ENCODE data around the gene SEC14L3. TPM values are rescaled to one million over a fixed set of nuclear protein-coding genes. Genes with fewer than 3 reads are reported as not detected.

SEC14L3 gene
- total RNA-seq, 1 donor from 2014 or later = not detected

GRCh38 chr22:30424534-30425326 lies 47.1 kb downstream of the SEC14L3 start:
- TF ChIP-seq, protein P1, sequence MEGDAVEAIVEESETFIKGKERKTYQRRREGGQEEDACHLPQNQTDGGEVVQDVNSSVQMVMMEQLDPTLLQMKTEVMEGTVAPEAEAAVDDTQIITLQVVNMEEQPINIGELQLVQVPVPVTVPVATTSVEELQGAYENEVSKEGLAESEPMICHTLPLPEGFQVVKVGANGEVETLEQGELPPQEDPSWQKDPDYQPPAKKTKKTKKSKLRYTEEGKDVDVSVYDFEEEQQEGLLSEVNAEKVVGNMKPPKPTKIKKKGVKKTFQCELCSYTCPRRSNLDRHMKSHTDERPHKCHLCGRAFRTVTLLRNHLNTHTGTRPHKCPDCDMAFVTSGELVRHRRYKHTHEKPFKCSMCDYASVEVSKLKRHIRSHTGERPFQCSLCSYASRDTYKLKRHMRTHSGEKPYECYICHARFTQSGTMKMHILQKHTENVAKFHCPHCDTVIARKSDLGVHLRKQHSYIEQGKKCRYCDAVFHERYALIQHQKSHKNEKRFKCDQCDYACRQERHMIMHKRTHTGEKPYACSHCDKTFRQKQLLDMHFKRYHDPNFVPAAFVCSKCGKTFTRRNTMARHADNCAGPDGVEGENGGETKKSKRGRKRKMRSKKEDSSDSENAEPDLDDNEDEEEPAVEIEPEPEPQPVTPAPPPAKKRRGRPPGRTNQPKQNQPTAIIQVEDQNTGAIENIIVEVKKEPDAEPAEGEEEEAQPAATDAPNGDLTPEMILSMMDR (conservative IDR thresholded peaks at IDR 0.05; ENCODE audit: low read depth, low read length) = peak; percentile 19
- H3K4me3 ChIP-seq (ENCODE audit: low read depth, low read length) = peak overlapping the region; percentile 68
- DNase-seq (ENCODE audit: low read depth) = no peak

DNA sequence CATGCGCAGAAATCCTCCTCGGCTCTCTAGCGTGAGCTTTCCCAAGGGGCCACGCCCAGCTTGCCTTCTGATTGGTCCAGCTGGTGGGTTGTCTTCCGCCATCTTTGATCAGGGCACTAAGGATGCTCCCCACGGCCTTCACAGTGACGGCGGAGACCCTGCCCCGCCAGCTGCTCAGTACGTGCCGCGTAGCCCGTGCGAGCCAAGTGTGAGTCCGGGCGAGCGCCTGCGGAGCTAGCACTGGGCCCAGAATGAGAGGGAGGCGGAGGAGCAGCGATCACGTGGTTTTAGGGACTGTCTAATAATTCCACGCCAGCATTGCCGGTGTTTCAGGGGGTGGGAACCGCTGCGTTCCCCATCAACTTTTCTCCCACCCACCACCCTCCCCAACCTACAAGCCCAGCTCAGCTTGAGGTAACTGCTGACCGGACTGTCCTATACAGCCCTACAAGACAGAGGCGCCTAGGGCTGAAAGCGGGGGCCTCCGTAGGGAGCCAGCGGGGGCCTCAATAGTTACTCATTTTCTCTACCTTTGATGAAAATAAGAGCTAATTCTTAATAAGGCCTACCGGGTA lies 47.8 kb downstream of the SEC14L3 start:
- DNase-seq (ENCODE audit: low read depth) = peak; percentile 93
- peak overlapping the region; percentile 68 for H3K4me3 ChIP-seq (ENCODE audit: low read depth, low read length)
- TF ChIP-seq, protein P1 (conservative IDR thresholded peaks at IDR 0.05; ENCODE audit: low read depth, low read length) = no peak

- TF ChIP-seq, protein P1 (conservative IDR thresholded peaks at IDR 0.05; ENCODE audit: low read depth, low read length) = no peak
- no peak for DNase-seq (ENCODE audit: low read depth)
- H3K4me3 ChIP-seq (ENCODE audit: low read depth, low read length) = peak overlapping the region; percentile 68
These were observed 48.4 kb downstream of the SEC14L3 start for GRCh38 chr22:30423301-30423958.

GRCh38 chr22:30422481-30423300 lies 49.1 kb downstream of the SEC14L3 start:
- TF ChIP-seq, protein P1 (conservative IDR thresholded peaks at IDR 0.05; ENCODE audit: low read depth, low read length) = no peak
- peak; percentile 74 for DNase-seq (ENCODE audit: low read depth)
- peak overlapping the region; percentile 68 for H3K4me3 ChIP-seq (ENCODE audit: low read depth, low read length)

GRCh38 chr22:30421695-30422480 lies 49.9 kb downstream of the SEC14L3 start:
- H3K4me3 ChIP-seq (ENCODE audit: low read depth, low read length) = peak overlapping the region; percentile 68
- TF ChIP-seq, protein P1 (conservative IDR thresholded peaks at IDR 0.05; ENCODE audit: low read depth, low read length) = no peak
- no peak for DNase-seq (ENCODE audit: low read depth)

Measured in epithelial cell of proximal tubule (primary cell).